Activated CD4-positive, alpha-beta T cell treated with anti-CD3 and anti-CD28 coated beads, Interleukin-2, amount 50 U/mL, for 1 hour (primary cell): ENCODE results near the gene PRR16.
"Not testable (repeated sequence)": the region's sequence is repeated elsewhere in the genome, so short reads cannot be mapped to it uniquely, and the experiment has no call there.

Experiments used
- DNase-seq: peaks from one replicate; pipeline ENCODE4 v3.0.0-alpha.2; 2020

Gene PRR16

GRCh38 chr5:120682851-120683250 is 218.8 kb downstream of the PRR16 start:
- DNase-seq = no peak

GRCh38 chr5:120683580-120683979 is 219.5 kb downstream of the PRR16 start:
- DNase-seq = no peak

GRCh38 chr5:120684213-120684612 is 220.1 kb downstream of the PRR16 start:
- no peak for DNase-seq

- no peak for DNase-seq
These were observed 220.8 kb downstream of the PRR16 start for GRCh38 chr5:120684749-120685415.

GRCh38 chr5:120690621-120691407 is 226.7 kb downstream of the PRR16 start:
- no peak for DNase-seq

- no peak for DNase-seq
These were observed 228.2 kb downstream of the PRR16 start for GRCh38 chr5:120692325-120692724.

GRCh38 chr5:120695368-120695880 is 231.3 kb downstream of the PRR16 start:
- DNase-seq = no peak

GRCh38 chr5:120697147-120697546 is 233.0 kb downstream of the PRR16 start:
- DNase-seq = no peak

GRCh38 chr5:120697670-120698327 is 233.7 kb downstream of the PRR16 start:
- not testable (repeated sequence) for DNase-seq

GRCh38 chr5:120700653-120701052 is 236.6 kb downstream of the PRR16 start:
- DNase-seq = not testable (repeated sequence)

GRCh38 chr5:120702817-120703538 is 238.9 kb downstream of the PRR16 start:
- not testable (repeated sequence) for DNase-seq

GRCh38 chr5:120703918-120704587 is 240.0 kb downstream of the PRR16 start:
- DNase-seq = no peak

GRCh38 chr5:120706877-120707276 is 242.8 kb downstream of the PRR16 start:
- no peak for DNase-seq

- no peak for DNase-seq
These were observed 253.3 kb downstream of the PRR16 start for GRCh38 chr5:120717381-120717780.

- DNase-seq = no peak
These were observed 266.1 kb downstream of the PRR16 start for GRCh38 chr5:120730214-120730613.

GRCh38 chr5:120734033-120734432 is 269.9 kb downstream of the PRR16 start:
- DNase-seq = no peak

- no peak for DNase-seq
These were observed 271.0 kb downstream of the PRR16 start for GRCh38 chr5:120735076-120735475.
